Epithelial cell of proximal tubule (primary cell): Measurements from ENCODE around the gene LMOD1. TPM values are rescaled to one million over a fixed set of nuclear protein-coding genes. Genes with fewer than 3 reads are reported as not detected.
A peak's percentile ranks its signal among the peaks of the same experiment; 100 is the strongest.
"Not testable (repeated sequence)": the region's sequence is repeated elsewhere in the genome, so short reads cannot be mapped to it uniquely, and the experiment has no call there.

Experiments used
- DNase-seq: peaks from one replicate; pipeline ENCODE4 v3.0.0-alpha.2; 2011; ENCODE audit warnings: low read depth
- H3K4me3 ChIP-seq: 2 replicates; pipeline ENCODE4 v1.5.1; 2011; ENCODE audit warnings: low read depth, mild to moderate bottlenecking, low read length
- CTCF ChIP-seq: conservative IDR thresholded peaks from 2 replicates; pipeline ENCODE4 v1.5.1; 2012; ENCODE audit warnings: low read depth, mild to moderate bottlenecking, low read length
- total RNA-seq: library from RNA; depleted of rRNA; stranded (reverse); fragments of >200 nt; gene quantifications from 2 replicates; pipeline ENCODE4 v1.2.3, GENCODE V29; 2015

LMOD1 gene
- total RNA-seq, 1 donor from 2014 or later = not detected

GRCh38 chr1:201947697-201948008, 1.3 kb upstream of the LMOD1 start:
- no peak for TF ChIP-seq CTCF
- no peak for DNase-seq

GRCh38 chr1:201945863-201946223, 505 bp downstream of the LMOD1 start:
- no peak for TF ChIP-seq CTCF
- peak overlapping the region; percentile 43 for H3K4me3 ChIP-seq
- no peak for DNase-seq

More at GRCh38 chr1:201947697-201948008, 1.3 kb upstream of the LMOD1 start:
- no peak overlapping the region for H3K4me3 ChIP-seq

GRCh38 chr1:201945157-201945556, 1.2 kb downstream of the LMOD1 start:
- TF ChIP-seq CTCF = no peak
- no peak for DNase-seq
- H3K4me3 ChIP-seq = no peak overlapping the region

- DNase-seq = no peak
- TF ChIP-seq CTCF = no peak
- no peak overlapping the region for H3K4me3 ChIP-seq
Observed at GRCh38 chr1:201944639-201945038, 1.7 kb downstream of the LMOD1 start.

GRCh38 chr1:201944002-201944401, 2.3 kb downstream of the LMOD1 start:
- H3K4me3 ChIP-seq = no peak overlapping the region
- DNase-seq = no peak
- no peak for TF ChIP-seq CTCF

- TF ChIP-seq CTCF = no peak
- DNase-seq = no peak
- no peak overlapping the region for H3K4me3 ChIP-seq
Observed at GRCh38 chr1:201942129-201942495, 4.2 kb downstream of the LMOD1 start.

- DNase-seq = no peak
Observed at GRCh38 chr1:201941420-201942128, 4.8 kb downstream of the LMOD1 start.

GRCh38 chr1:201940316-201940715, 6.0 kb downstream of the LMOD1 start:
- H3K4me3 ChIP-seq, DNase-seq: not testable (repeated sequence)

More at GRCh38 chr1:201941420-201942128, 4.8 kb downstream of the LMOD1 start:
- TF ChIP-seq CTCF = no peak
- no peak overlapping the region for H3K4me3 ChIP-seq
